Stimulated activated CD8-positive, alpha-beta memory T cell treated with anti-CD3 and anti-CD28 coated beads, Interleukin-7, amount 100 ng/mL, for 24 hours (primary cell): Measurements from ENCODE around the gene TYR.
"Not testable (repeated sequence)": the region's sequence is repeated elsewhere in the genome, so short reads cannot be mapped to it uniquely, and the experiment has no call there.

Source experiments
- DNase-seq: peaks from one replicate; pipeline ENCODE4 v3.0.0-alpha.2; 2020; ENCODE audit warnings: low read depth

TYR gene

GRCh38 chr11:89272540-89273088 lies 94.9 kb downstream of the TYR start:
- DNase-seq, result not testable (repeated sequence)

GRCh38 chr11:89273220-89273619 lies 95.5 kb downstream of the TYR start:
- not testable (repeated sequence) for DNase-seq

DNA sequence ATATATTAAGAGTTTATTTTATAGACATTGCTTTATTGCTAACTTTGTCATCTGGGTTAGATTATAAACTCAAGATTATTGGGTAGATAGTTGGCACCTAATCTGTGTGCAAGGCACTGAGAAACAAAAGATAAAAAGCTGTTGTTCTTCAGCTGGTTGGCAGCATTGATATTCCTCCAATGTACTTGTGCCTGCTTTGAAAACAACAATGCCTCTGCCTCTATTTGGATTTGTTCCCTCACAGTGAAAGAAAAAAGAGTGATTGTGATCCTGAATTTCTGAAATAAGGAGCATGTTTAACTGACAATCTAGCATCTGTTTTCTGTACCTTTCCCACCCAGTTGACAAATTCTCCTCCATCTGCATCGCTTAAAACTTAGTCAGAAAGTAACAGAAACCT lies 98.3 kb downstream of the TYR start:
- DNase-seq, result no peak

DNA sequence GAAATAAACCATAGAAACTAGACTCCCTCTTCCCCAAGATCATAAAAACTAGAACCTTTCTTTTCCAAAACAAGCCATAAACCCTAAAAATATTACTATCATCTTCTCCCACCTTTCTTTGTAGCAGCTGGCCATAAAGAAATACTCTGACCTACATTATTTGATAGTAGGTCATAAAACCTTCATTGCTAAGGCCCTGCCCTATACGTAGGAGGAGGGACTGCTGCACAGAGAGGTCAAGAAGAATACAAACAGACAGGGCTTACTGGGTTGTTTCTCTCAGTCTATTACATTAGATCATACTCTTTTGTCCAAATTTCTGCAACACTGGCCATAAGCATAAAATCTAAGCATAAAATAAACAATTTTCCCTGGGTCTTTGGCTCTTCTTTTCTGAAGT lies 101.5 kb downstream of the TYR start:
- DNase-seq, result no peak

- DNase-seq, result not testable (repeated sequence)
Measured at GRCh38 chr11:89281032-89281677, 103.5 kb downstream of the TYR start.

DNA sequence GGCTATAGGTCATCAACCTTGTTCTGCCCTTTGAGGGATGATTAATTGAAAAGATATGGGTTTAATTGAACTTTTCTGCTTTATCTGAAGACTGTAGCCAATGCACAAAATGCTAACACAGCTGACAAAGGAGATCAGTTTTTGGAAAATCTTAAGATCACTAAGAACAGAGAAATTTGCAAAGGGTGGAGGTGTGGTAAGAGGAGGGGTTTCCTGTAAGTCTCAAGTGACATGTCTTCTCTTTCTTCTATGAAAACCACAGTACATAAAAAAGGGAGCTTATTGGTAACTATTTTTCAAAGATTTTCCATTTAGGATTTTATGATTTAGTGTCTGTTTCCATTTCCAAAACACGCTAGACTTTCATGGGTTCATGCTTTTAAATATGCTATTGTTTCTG lies 108.9 kb downstream of the TYR start:
- DNase-seq, result not testable (repeated sequence)

DNA sequence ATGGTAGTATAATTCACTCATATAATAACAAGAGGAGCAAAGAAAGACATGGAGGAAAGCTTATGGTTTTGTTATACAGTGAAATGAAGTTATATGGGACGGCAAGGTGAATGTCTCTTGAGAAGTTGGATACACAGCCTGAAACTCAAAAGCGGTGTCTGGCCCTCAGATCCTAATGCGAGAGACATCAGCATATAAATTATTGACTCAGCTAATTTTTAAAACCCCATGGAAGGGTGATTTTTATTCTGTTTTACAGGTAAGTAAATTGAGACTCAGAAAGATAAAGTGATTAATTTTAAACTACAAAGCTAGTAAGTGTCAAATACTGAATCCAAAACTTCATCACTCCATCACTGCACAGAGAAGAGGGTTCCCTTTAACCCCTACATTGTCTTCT lies 110.3 kb downstream of the TYR start:
- DNase-seq, result not testable (repeated sequence)

DNA sequence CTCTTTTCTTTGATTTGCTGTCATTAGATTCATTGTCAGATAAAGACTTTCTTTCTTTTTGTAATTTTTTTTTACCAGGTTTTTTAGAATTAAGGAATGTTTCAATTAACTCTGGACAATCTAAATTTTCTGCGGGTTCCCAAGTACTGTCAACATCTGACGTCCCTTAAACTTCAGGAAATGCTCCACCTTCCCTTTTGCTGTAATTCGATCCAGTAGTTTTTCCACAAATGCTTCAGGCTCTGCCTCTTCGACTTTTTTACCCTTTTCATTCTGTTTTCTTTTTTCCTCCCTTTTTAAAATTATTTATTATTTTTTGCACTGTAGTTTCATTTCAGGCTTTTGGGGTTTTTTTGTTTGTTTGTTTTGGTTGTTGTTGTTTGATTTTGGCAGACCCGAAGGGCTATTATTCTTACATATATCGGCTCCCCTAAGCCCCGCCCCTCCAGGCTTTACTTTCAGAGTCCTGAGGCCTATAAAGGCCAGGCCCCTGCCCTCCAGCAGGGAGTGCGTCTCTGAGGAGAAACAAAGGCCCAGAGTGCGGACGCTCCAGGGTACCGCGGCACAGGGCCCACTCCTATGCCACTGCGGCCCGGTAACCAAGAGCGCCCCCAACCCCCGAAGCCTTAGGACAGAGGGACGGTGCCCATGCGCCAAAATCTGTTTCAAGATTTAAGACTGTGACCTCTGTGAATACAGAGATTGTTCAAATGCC lies 116.4 kb downstream of the TYR start:
- no peak for DNase-seq

GRCh38 chr11:89295023-89295422 lies 117.3 kb downstream of the TYR start:
- not testable (repeated sequence) for DNase-seq

DNA sequence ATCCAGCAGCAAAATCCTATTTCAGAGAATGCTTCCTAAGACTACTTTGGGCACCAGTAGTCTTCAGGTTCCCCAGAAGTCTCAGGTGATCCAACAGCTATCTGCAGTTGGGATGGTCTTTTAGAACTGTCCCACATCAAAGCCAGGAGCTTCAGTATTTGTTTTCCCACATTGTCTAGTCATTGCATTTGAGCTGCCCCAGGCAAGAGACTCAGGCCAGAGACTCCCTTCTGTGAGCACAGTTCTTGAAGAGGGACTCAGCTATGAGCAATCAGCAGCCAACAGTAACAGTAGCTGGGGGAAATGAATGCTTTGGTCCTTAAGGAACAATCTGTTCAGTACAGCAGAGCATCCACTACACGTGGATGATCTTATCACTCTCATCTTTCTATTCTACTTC lies 125.4 kb downstream of the TYR start:
- not testable (repeated sequence) for DNase-seq

- not testable (repeated sequence) for DNase-seq
Measured at GRCh38 chr11:89308272-89308671, 130.6 kb downstream of the TYR start.

- DNase-seq, result not testable (repeated sequence)
Measured at GRCh38 chr11:89309321-89309985, 131.8 kb downstream of the TYR start.

DNA sequence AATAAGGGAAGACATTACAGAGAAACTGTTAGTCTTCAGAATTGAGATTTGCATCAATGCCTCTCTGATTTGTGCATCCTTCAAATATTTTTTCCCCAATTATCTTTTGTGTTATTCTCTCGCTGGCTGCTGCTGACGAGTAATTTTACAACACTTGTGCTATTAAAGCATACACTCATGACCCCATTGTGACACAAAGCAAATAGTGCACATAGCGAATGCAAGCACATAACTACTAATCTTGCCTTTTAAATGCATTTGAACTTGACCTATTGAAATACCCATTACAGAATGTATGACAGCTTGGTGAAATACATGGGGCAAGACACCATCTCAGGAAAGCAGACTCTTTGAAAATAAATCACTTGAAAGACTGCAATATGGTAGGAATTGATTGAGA lies 132.9 kb downstream of the TYR start:
- DNase-seq, result not testable (repeated sequence)

DNA sequence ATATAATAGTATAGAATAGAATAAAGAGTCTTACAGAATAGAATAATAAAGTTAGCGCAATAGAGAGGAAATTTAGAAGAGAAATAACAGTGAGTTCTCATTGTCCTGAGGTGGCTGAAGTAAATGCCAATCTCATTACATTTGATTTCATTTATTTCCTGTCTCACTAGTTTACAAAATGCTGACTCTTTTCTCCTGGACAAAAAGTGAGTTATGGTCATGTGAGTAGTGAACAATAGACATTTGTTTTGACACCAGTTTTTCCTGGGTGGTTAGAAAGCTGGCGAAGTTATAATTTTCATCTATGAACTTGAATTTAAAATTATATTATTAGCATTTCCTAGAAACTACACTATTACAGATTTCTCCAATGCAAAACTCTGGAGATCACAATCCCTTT lies 143.7 kb downstream of the TYR start:
- DNase-seq, result no peak

- DNase-seq, result no peak
Measured at GRCh38 chr11:89327885-89328284, 150.2 kb downstream of the TYR start.

GRCh38 chr11:89331940-89332339 lies 154.3 kb downstream of the TYR start:
- not testable (repeated sequence) for DNase-seq

DNA sequence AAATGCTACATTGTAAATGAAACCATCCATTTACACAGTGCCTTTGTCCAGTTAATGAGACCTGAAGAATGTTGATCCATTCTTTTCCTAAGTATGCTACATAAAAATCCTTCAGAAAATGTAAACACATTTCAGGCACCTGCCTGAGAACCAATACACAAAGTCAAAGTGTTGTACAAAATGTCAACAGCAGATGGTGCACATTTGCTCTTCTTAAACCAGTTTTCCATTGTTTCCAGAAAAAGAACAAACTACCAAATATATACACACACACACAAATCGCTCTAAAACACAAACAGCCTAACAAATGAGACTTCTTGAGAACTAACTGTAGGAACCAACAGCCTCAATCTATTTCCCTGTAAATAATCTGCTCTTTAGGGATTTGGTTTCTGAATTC lies 156.0 kb downstream of the TYR start:
- DNase-seq, result not testable (repeated sequence)

GRCh38 chr11:89337100-89337650 lies 159.5 kb downstream of the TYR start:
- DNase-seq, result not testable (repeated sequence)

DNA sequence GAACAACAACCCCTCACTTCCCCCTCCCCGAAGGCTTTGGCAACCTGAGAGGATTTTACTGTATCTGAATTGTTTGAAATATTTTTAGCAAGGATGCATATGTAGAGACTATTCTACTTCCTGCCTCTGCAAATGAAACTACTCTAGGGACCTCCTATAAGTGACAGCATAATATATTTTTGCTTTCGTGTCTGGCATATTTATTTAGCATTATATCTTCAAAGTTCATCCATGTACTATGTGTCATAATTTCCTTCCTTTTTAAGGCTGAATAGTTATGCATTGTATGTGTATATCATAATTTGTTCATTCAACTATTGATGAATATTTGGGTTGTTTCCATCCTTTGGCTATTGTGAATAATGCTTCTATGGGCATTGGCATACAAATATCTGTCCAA lies 160.4 kb downstream of the TYR start:
- DNase-seq, result not testable (repeated sequence)

GRCh38 chr11:89340450-89340849 lies 162.8 kb downstream of the TYR start:
- DNase-seq, result not testable (repeated sequence)

- not testable (repeated sequence) for DNase-seq
Measured at GRCh38 chr11:89342880-89343572, 165.4 kb downstream of the TYR start.
